ENCODE measurements around the gene FSTL4.

Gene FSTL4

DNA sequence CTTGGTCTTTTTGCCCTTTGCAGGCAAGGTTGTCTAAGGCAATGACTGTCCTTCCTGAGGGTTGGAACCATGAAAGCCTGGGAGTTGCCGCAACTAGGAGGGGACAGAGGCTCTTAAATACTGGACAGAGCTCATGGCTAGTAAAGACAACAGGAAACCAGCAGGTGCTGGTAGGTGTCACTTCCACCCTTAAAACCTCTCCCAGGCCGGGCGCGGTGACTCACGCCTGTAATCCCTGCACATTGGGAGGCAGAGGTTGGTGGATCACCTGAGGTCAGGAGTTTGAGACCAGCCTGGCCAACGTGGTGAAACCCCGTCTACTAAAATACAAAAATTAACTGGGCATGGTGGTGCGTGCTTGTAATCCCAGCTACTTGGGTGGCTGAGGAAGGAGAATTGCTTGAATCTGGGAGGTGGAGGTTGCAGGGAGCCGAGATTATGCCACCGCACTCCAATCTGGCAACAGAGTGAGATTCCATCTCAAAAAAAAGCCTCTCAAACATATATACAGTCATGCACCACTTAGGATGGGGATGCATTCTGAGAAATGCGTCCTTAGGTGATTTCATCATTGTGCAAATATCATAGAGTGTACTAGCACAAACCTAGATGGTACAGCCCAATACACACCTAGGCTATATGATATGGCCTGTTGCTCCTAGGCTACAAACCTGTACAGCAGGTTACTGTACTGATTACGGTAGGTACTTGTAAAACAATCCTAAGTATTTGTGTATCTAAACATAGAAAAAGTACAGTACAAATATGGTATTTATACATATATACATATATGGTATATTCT lies 457.9 kb downstream of the FSTL4 start:
- no peak for DNase-seq (ENCODE audit: extremely low read depth, low read depth)
- TF ChIP-seq CTCF (IDR thresholded peaks at IDR 0.05; ENCODE audit: low read depth, low read length) = no peak

GRCh38 chr5:133150909-133151544 lies 461.3 kb downstream of the FSTL4 start:
- DNase-seq (ENCODE audit: extremely low read depth, low read depth) = no peak
- no peak for TF ChIP-seq CTCF (IDR thresholded peaks at IDR 0.05; ENCODE audit: low read depth, low read length)

DNA sequence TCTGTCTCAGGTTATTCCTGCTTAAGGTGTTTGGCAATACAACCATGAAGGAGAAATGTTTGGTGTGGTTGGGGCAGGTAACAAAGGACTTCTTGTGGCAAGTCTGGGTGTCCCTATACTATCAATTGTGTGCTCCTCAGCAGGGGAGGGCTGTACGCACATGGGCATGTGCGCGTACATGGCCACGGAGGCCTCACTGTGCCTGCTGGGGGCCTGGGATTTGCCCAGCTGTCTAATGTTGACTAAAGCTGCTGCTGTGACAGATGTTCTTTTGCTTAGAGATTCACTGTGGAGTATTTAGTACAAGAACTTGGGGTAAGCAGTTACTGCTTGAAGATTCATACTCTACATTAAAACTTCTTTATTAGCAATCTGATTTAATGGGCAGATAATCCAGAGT lies 463.0 kb downstream of the FSTL4 start:
- TF ChIP-seq CTCF (IDR thresholded peaks at IDR 0.05; ENCODE audit: low read depth, low read length) = no peak
- DNase-seq (ENCODE audit: extremely low read depth, low read depth) = no peak

DNA sequence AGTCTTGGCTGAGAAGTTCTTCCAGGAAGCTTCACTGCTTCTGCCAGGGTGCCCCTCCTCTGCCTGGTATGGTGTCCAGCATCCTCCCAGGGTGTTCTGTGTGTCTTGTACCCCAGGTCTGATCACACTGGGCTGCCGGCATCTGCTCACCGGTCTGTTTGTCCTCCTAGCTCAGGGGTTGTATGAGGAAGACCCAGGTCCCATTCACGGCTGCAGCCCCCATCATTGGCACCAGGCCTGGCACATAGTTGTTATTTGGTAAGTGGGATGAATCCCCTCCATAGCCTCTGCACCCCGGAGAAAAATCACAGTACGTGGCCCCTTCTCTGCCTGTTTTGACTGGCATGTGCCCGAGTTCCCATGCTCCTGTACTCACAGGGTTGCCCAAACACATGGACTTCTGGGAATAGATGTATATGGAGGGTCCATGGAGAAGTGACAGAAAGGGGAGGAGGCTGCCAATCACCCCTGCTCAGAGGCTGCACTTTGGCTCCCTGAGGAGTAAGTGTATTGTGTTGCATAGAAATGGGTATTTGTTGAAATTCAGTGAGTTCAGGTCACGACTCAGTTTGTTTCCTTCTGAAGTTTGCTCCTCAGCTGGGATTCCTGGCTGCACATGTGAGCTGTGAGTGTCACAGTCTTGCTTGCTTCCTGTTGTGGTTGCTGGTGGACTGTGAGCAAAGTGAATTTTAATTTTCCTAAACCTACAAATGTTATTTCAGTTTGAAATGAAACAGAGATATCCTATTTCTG lies 464.4 kb downstream of the FSTL4 start:
- TF ChIP-seq CTCF (IDR thresholded peaks at IDR 0.05; ENCODE audit: low read depth, low read length) = no peak

DNA sequence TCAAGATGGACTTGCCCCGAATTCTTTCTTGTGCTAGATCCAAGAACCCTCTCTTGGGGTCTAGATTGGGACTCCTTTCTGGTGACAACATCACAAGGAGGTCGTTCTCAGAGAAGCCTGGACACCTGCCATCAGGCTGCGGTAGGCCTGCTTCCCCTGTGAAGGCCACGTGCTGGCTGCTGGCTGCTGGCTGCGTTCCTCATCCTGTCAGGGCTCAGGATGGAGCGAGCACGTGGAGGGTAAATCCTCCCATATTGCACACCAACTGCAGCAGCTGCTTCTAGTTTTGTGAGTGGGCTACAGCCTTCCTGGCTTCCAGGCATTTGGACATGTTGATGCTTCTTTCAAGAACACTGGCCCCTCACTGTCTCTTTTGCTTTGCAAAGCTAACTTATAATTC lies 464.9 kb downstream of the FSTL4 start:
- DNase-seq (ENCODE audit: extremely low read depth, low read depth) = no peak
- no peak for TF ChIP-seq CTCF (IDR thresholded peaks at IDR 0.05; ENCODE audit: low read depth, low read length)

More for the DNA sequence above, 464.4 kb downstream of the FSTL4 start:
- no peak for DNase-seq (ENCODE audit: extremely low read depth, low read depth)
